ENCODE results near the gene KRTAP4-4. TPM values are rescaled to one million over a fixed set of nuclear protein-coding genes. Genes with fewer than 3 reads are reported as not detected.

The KRTAP4-4 gene
- total RNA-seq, 4 donors from 2014 or later = not detected

- 90% methylated on average over 2 of the region's 2 CpGs; no CpG with 5 or more reads in 1 of the 2 donors for WGBS, 2 donors (ENCODE audit: low coverage in 1 of 2)
Observed at GRCh38 chr17:41186872-41187271, 26.3 kb upstream of the KRTAP4-4 start.

GRCh38 chr17:41185001-41185400 is 24.5 kb upstream of the KRTAP4-4 start:
- Histone ChIP-seq H3K27me3 (peaks cover 27% of the 10 kb centered on the region), H3K4me1 (no peaks in the 10 kb centered on the region), H3K9me3 (no peaks in the 10 kb centered on the region), H3K27ac (no peak overlapping the region), H3K4me3 (no peak overlapping the region), H3K36me3 (no peaks in the 10 kb centered on the region)
- TF ChIP-seq EP300 (IDR thresholded peaks at IDR 0.05) = no peak
- 24% methylated on average over 1 of the region's 1 CpG; no CpG with 5 or more reads in 1 of the 2 donors for WGBS, 2 donors (ENCODE audit: low coverage in 1 of 2)
- ATAC-seq = no peak

More at GRCh38 chr17:41186872-41187271, 26.3 kb upstream of the KRTAP4-4 start:
- Histone ChIP-seq H3K36me3 (no peaks in the 10 kb centered on the region), H3K4me1 (no peaks in the 10 kb centered on the region), H3K4me3 (no peak overlapping the region), H3K27ac (no peak overlapping the region), H3K27me3 (peaks cover 32% of the 10 kb centered on the region), H3K9me3 (no peaks in the 10 kb centered on the region)
- TF ChIP-seq CTCF (IDR thresholded peaks at IDR 0.05) = no peak
- TF ChIP-seq EP300 (IDR thresholded peaks at IDR 0.05) = no peak
- no peak for TF ChIP-seq POLR2A (IDR thresholded peaks at IDR 0.05)
- no peak for TF ChIP-seq POLR2AphosphoS5 (IDR thresholded peaks at IDR 0.05)
- ATAC-seq = no peak

GRCh38 chr17:41184480-41184961 is 24.0 kb upstream of the KRTAP4-4 start, which contains the start of gene KRTAP4-1:
TSS of gene KRTAP4-1 (minus strand) at chr17:41184911. CDS start at chr17:41184854, 57 bp downstream.
- H3K27me3 ChIP-seq = peaks cover 22% of the 10 kb centered on the region
- H3K9me3 ChIP-seq = no peaks in the 10 kb centered on the region
- H3K27ac ChIP-seq = no peak within 1 kb of the TSS
- no peak within 1 kb of the TSS for H3K4me3 ChIP-seq
- 0 to 23% methylated on average over 1 to 3 of the region's 9 CpGs for WGBS, 2 donors (ENCODE audit: low coverage in 1 of 2)
- ATAC-seq = no peak
- TF ChIP-seq POLR2A (IDR thresholded peaks at IDR 0.05) (no peak), EP300 (IDR thresholded peaks at IDR 0.05) (no peak), CTCF (IDR thresholded peaks at IDR 0.05) (no peak), POLR2AphosphoS5 (IDR thresholded peaks at IDR 0.05) (no peak)
- no peaks in the 10 kb centered on the region for H3K36me3 ChIP-seq
- H3K4me1 ChIP-seq = no peaks in the 10 kb centered on the region

- Histone ChIP-seq H3K27me3 (peaks cover 16% of the 10 kb centered on the region), H3K4me1 (no peaks in the 10 kb centered on the region), H3K27ac (no peak overlapping the region), H3K36me3 (no peaks in the 10 kb centered on the region), H3K9me3 (no peaks in the 10 kb centered on the region), H3K4me3 (no peak overlapping the region)
- no peak for ATAC-seq
- TF ChIP-seq POLR2A (IDR thresholded peaks at IDR 0.05) = no peak
- no peak for TF ChIP-seq CTCF (IDR thresholded peaks at IDR 0.05)
- TF ChIP-seq POLR2AphosphoS5 (IDR thresholded peaks at IDR 0.05) = no peak
- no peak for TF ChIP-seq EP300 (IDR thresholded peaks at IDR 0.05)
- 60 to 63% methylated on average over 1 of the region's 1 CpG for WGBS, 2 donors (ENCODE audit: low coverage in 1 of 2)
Observed at GRCh38 chr17:41178843-41179616, 18.5 kb upstream of the KRTAP4-4 start.

- ATAC-seq = no peak
- Histone ChIP-seq H3K4me3 (no peak overlapping the region), H3K27ac (no peak overlapping the region), H3K36me3 (no peaks in the 10 kb centered on the region), H3K9me3 (no peaks in the 10 kb centered on the region), H3K4me1 (no peaks in the 10 kb centered on the region), H3K27me3 (peaks cover 11% of the 10 kb centered on the region)
- 81 to 82% methylated on average over 3 of the region's 3 CpGs for WGBS, 2 donors (ENCODE audit: low coverage in 1 of 2)
- TF ChIP-seq EP300 (IDR thresholded peaks at IDR 0.05) (no peak), POLR2AphosphoS5 (IDR thresholded peaks at IDR 0.05) (no peak), POLR2A (IDR thresholded peaks at IDR 0.05) (no peak), CTCF (IDR thresholded peaks at IDR 0.05) (no peak)
Observed at GRCh38 chr17:41178341-41178740, 17.8 kb upstream of the KRTAP4-4 start.
